ENCODE measurements around the gene CCM2.

CCM2 gene

DNA sequence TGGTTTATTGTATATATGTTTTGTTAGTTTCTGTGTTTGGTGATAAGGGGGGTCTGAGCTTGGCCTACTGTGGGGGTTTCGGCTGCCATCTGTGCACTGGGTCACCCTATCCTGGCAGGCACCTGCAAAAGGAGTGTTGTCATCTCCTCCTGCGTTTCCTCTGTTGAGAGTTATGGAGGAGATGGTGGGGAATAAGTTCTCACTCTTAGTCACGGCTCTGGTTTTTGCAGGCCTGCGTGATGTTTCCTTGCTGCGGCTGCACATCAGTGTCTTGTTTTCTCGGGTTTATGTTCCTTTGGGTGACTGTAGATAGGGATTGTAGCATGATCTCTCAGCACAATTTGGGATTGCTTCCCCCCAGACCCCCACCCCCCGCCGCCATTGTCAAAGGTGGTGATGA, 36.8 kb downstream of the CCM2 start:
- 8% methylated on average over 2 of the region's 8 CpGs for WGBS (ENCODE audit: insufficient coverage)
- H3K4me3 ChIP-seq (ENCODE audit: control insufficient read depth in 1 of 7, extremely low read depth in 1 of 7, insufficient read depth in 4 of 7, low read depth in 2 of 7, low read length in 6 of 7) = peak overlapping the region in 3 of 7 experiments; percentile 41 to 54 (median 51)
- no peaks in the 10 kb centered on the region for H3K9me3 ChIP-seq (ENCODE audit: control extremely low read depth in 1 of 5, control insufficient read depth in 4 of 5, insufficient read depth in 2 of 5, low read depth in 1 of 5, low read length in 4 of 5)
- POLR2A ChIA-PET = interaction anchor here (1.0 to 3.3 kb wide), 3 partner anchors 9 to 58 kb away, joined by 3 to 23 read pairs (median 3); no protein-coding TSS in a partner anchor
- CTCF ChIA-PET = interaction anchor here (1.1 to 12.4 kb wide), 7 partner anchors 9 to 62 kb away, joined by 3 to 138 read pairs (median 4); partner anchors contain the start of genes CCM2 and MYO1G
- DNase-seq = peak; percentile 60 to 94 (median 91)
- H3K36me3 ChIP-seq (ENCODE audit: control insufficient read depth in 4 of 4, insufficient read depth in 4 of 4, low read length in 3 of 4) = peaks cover 0 to 74% (median 41%) of the 10 kb centered on the region in 4 experiments
- peaks cover 2 to 52% (median 44%) of the 10 kb centered on the region in 4 experiments for H3K4me1 ChIP-seq (ENCODE audit: control extremely low read depth in 1 of 4, control insufficient read depth in 4 of 4, insufficient read depth in 4 of 4, low read length in 3 of 4)
- peak overlapping the region; percentile 62 to 82 for H3K27ac ChIP-seq (ENCODE audit: insufficient read depth in 1 of 2, low read depth in 1 of 2, low read length in 2 of 2, poor library complexity in 1 of 2, severe bottlenecking in 2 of 2)
- no peaks in the 10 kb centered on the region for H3K27me3 ChIP-seq (replicated peaks in 2 of 5; ENCODE audit: control insufficient read depth in 4 of 5, insufficient read depth in 5 of 5, low read length in 4 of 5)

DNA sequence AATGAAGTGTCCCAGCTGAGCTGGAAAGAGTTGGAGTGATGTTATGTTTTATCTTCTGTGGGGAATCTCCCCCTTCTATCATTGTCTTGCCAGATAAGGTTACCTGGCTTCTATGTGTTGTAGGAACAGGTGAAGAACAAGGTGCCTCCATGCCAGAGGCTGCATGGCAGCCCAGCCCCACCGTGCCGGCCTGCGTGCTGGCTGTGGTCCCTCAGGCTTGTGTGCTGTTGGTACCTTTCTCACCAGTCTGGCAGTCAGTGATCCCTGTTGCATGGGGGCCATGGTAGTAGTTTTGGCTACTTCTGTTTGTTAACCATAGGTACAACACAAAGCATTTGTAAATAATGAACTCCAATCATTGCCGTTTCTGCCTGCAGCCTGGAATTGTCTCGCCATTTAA, 37.9 kb downstream of the CCM2 start:
- ChIA-PET POLR2A (interaction anchor here (3.3 kb wide), 1 partner anchor 10 kb away, joined by 23 read pairs; no protein-coding TSS in a partner anchor), CTCF (interaction anchor here (0.8 to 3.9 kb wide), 2 partner anchors 11 to 23 kb away, joined by 4 to 24 read pairs; no protein-coding TSS in a partner anchor)
- 82% methylated on average over 2 of the region's 5 CpGs for WGBS (ENCODE audit: insufficient coverage)
- no peak for DNase-seq
- no peaks in the 10 kb centered on the region for H3K9me3 ChIP-seq (ENCODE audit: control extremely low read depth in 1 of 5, control insufficient read depth in 4 of 5, insufficient read depth in 2 of 5, low read depth in 1 of 5, low read length in 4 of 5)
- no peaks in the 10 kb centered on the region for H3K27me3 ChIP-seq (replicated peaks in 2 of 5; ENCODE audit: control insufficient read depth in 4 of 5, insufficient read depth in 5 of 5, low read length in 4 of 5)
- peak overlapping the region; percentile 41 to 72 for H3K27ac ChIP-seq (ENCODE audit: insufficient read depth in 1 of 2, low read depth in 1 of 2, low read length in 2 of 2, poor library complexity in 1 of 2, severe bottlenecking in 2 of 2)
- peaks cover 2 to 76% (median 46%) of the 10 kb centered on the region in 4 experiments for H3K36me3 ChIP-seq (ENCODE audit: control insufficient read depth in 4 of 4, insufficient read depth in 4 of 4, low read length in 3 of 4)
- H3K4me1 ChIP-seq (ENCODE audit: control extremely low read depth in 1 of 4, control insufficient read depth in 4 of 4, insufficient read depth in 4 of 4, low read length in 3 of 4) = peaks cover 2 to 42% (median 33%) of the 10 kb centered on the region in 4 experiments
- no peak overlapping the region for H3K4me3 ChIP-seq (ENCODE audit: control insufficient read depth in 1 of 7, extremely low read depth in 1 of 7, insufficient read depth in 4 of 7, low read depth in 2 of 7, low read length in 6 of 7)

DNA sequence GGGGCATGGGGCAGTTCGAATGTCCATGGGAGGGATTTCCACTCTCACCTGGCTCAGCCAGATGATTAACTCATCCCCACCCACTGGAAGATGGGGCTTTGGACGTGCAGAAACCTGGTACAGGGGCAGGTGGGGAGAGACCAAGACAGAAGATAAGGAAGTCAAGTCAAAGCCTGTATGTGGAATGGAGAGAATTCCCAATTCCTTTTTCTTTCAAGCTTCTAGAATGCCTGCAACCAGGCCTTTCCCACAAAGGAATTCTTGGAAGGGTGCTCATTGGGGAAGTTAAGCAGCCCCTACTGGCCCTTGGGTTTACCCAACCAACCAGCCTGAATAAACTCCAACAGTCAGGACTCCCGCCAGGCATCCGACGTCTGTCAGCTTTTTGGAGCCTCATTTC, 39.1 kb downstream of the CCM2 start:
- POLR2A ChIA-PET = no interaction called here
- CTCF ChIA-PET = interaction anchor here (1.1 to 1.7 kb wide), 4 partner anchors 12 to 65 kb away, joined by 4 to 6 read pairs (median 4); no protein-coding TSS in a partner anchor
- H3K27ac ChIP-seq (ENCODE audit: insufficient read depth in 1 of 2, low read depth in 1 of 2, low read length in 2 of 2, poor library complexity in 1 of 2, severe bottlenecking in 2 of 2) = no peak overlapping the region

GRCh38 chr7:45044338-45044737, 44.3 kb downstream of the CCM2 start:
- 93% methylated on average over 5 of the region's 5 CpGs for WGBS (ENCODE audit: insufficient coverage)
- no peak overlapping the region for H3K27ac ChIP-seq (ENCODE audit: insufficient read depth in 1 of 2, low read depth in 1 of 2, low read length in 2 of 2, poor library complexity in 1 of 2, severe bottlenecking in 2 of 2)
- POLR2A ChIA-PET = no interaction called here
- no peaks in the 10 kb centered on the region for H3K4me1 ChIP-seq (ENCODE audit: control extremely low read depth in 1 of 4, control insufficient read depth in 4 of 4, insufficient read depth in 4 of 4, low read length in 3 of 4)
- H3K4me3 ChIP-seq (ENCODE audit: control insufficient read depth in 1 of 7, extremely low read depth in 1 of 7, insufficient read depth in 4 of 7, low read depth in 2 of 7, low read length in 6 of 7) = no peak overlapping the region
- no peaks in the 10 kb centered on the region for H3K9me3 ChIP-seq (ENCODE audit: control extremely low read depth in 1 of 5, control insufficient read depth in 4 of 5, insufficient read depth in 2 of 5, low read depth in 1 of 5, low read length in 4 of 5)
- CTCF ChIA-PET = interaction anchor here (1.4 to 2.1 kb wide), 2 partner anchors 9 to 10 kb away, joined by 3 to 8 read pairs; no protein-coding TSS in a partner anchor
- peak in 1 of 3 donors; percentile 28 for DNase-seq
- H3K36me3 ChIP-seq (ENCODE audit: control insufficient read depth in 4 of 4, insufficient read depth in 4 of 4, low read length in 3 of 4) = peaks cover 26 to 84% (median 51%) of the 10 kb centered on the region in 4 experiments
- H3K27me3 ChIP-seq (replicated peaks in 2 of 5; ENCODE audit: control insufficient read depth in 4 of 5, insufficient read depth in 5 of 5, low read length in 4 of 5) = no peaks in the 10 kb centered on the region

More for the DNA sequence above, 39.1 kb downstream of the CCM2 start:
- no peak for DNase-seq
- H3K9me3 ChIP-seq (ENCODE audit: control extremely low read depth in 1 of 5, control insufficient read depth in 4 of 5, insufficient read depth in 2 of 5, low read depth in 1 of 5, low read length in 4 of 5) = no peaks in the 10 kb centered on the region
- peaks cover 2 to 31% (median 25%) of the 10 kb centered on the region in 4 experiments for H3K4me1 ChIP-seq (ENCODE audit: control extremely low read depth in 1 of 4, control insufficient read depth in 4 of 4, insufficient read depth in 4 of 4, low read length in 3 of 4)
- 94% methylated on average over 3 of the region's 5 CpGs for WGBS (ENCODE audit: insufficient coverage)
- peaks cover 12 to 70% (median 49%) of the 10 kb centered on the region in 4 experiments for H3K36me3 ChIP-seq (ENCODE audit: control insufficient read depth in 4 of 4, insufficient read depth in 4 of 4, low read length in 3 of 4)
- no peaks in the 10 kb centered on the region for H3K27me3 ChIP-seq (replicated peaks in 2 of 5; ENCODE audit: control insufficient read depth in 4 of 5, insufficient read depth in 5 of 5, low read length in 4 of 5)
- H3K4me3 ChIP-seq (ENCODE audit: control insufficient read depth in 1 of 7, extremely low read depth in 1 of 7, insufficient read depth in 4 of 7, low read depth in 2 of 7, low read length in 6 of 7) = no peak overlapping the region

DNA sequence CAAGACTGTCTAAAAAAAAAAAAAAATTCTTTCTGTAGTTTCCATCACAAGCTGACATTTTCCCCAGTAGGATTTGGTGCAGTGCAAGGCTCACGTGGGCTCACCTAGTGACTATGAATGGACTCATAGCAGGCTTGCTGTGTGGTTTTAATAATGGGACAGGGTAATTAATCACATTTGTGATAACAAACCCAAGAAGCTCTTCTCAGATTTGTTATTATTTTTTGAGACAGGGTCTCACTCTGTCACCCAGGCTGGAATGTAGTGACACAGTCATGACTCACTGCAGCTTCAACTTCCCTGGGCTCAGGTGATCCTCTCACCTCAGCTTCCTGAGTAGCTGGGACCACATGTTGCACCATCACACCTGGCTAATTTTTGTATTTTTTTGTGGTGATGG, 48.7 kb downstream of the CCM2 start:
- DNase-seq = no peak
- no peak overlapping the region for H3K4me3 ChIP-seq (ENCODE audit: control insufficient read depth in 1 of 7, extremely low read depth in 1 of 7, insufficient read depth in 4 of 7, low read depth in 2 of 7, low read length in 6 of 7)
- H3K4me1 ChIP-seq (ENCODE audit: control extremely low read depth in 1 of 4, control insufficient read depth in 4 of 4, insufficient read depth in 4 of 4, low read length in 3 of 4) = no peaks in the 10 kb centered on the region
- no peaks in the 10 kb centered on the region for H3K9me3 ChIP-seq (ENCODE audit: control extremely low read depth in 1 of 5, control insufficient read depth in 4 of 5, insufficient read depth in 2 of 5, low read depth in 1 of 5, low read length in 4 of 5)
- 100% methylated on average over 1 of the region's 1 CpG for WGBS (ENCODE audit: insufficient coverage)
- H3K27me3 ChIP-seq (replicated peaks in 2 of 5; ENCODE audit: control insufficient read depth in 4 of 5, insufficient read depth in 5 of 5, low read length in 4 of 5) = no peaks in the 10 kb centered on the region
- CTCF ChIA-PET = interaction anchor here (0.7 to 1.2 kb wide), 4 partner anchors 13 to 76 kb away, joined by 3 to 4 read pairs (median 3); no protein-coding TSS in a partner anchor
- peaks cover 27 to 87% (median 51%) of the 10 kb centered on the region in 4 experiments for H3K36me3 ChIP-seq (ENCODE audit: control insufficient read depth in 4 of 4, insufficient read depth in 4 of 4, low read length in 3 of 4)
- POLR2A ChIA-PET = interaction anchor here (0.6 kb wide), 1 partner anchor 10 kb away, joined by 3 read pairs; no protein-coding TSS in a partner anchor
- H3K27ac ChIP-seq (ENCODE audit: insufficient read depth in 1 of 2, low read depth in 1 of 2, low read length in 2 of 2, poor library complexity in 1 of 2, severe bottlenecking in 2 of 2) = no peak overlapping the region

- CTCF ChIA-PET = interaction anchor here (0.7 to 1.6 kb wide), 3 partner anchors 12 to 77 kb away, joined by 3 to 6 read pairs (median 3); no protein-coding TSS in a partner anchor
- Histone ChIP-seq H3K27ac (ENCODE audit: insufficient read depth in 1 of 2, low read depth in 1 of 2, low read length in 2 of 2, poor library complexity in 1 of 2, severe bottlenecking in 2 of 2) (no peak overlapping the region), H3K4me3 (ENCODE audit: control insufficient read depth in 1 of 7, extremely low read depth in 1 of 7, insufficient read depth in 4 of 7, low read depth in 2 of 7, low read length in 6 of 7) (no peak overlapping the region), H3K4me1 (ENCODE audit: control extremely low read depth in 1 of 4, control insufficient read depth in 4 of 4, insufficient read depth in 4 of 4, low read length in 3 of 4) (no peaks in the 10 kb centered on the region), H3K27me3 (replicated peaks in 2 of 5; ENCODE audit: control insufficient read depth in 4 of 5, insufficient read depth in 5 of 5, low read length in 4 of 5) (no peaks in the 10 kb centered on the region), H3K36me3 (ENCODE audit: control insufficient read depth in 4 of 4, insufficient read depth in 4 of 4, low read length in 3 of 4) (peaks cover 25 to 87% (median 55%) of the 10 kb centered on the region in 4 experiments), H3K9me3 (ENCODE audit: control extremely low read depth in 1 of 5, control insufficient read depth in 4 of 5, insufficient read depth in 2 of 5, low read depth in 1 of 5, low read length in 4 of 5) (peaks cover 0 to 1% (median 0%) of the 10 kb centered on the region in 5 experiments)
- no peak for DNase-seq
- POLR2A ChIA-PET = no interaction called here
- WGBS (ENCODE audit: insufficient coverage) = 90% methylated on average over 2 of the region's 2 CpGs
Observed at GRCh38 chr7:45050198-45050597, 50.2 kb downstream of the CCM2 start.

DNA sequence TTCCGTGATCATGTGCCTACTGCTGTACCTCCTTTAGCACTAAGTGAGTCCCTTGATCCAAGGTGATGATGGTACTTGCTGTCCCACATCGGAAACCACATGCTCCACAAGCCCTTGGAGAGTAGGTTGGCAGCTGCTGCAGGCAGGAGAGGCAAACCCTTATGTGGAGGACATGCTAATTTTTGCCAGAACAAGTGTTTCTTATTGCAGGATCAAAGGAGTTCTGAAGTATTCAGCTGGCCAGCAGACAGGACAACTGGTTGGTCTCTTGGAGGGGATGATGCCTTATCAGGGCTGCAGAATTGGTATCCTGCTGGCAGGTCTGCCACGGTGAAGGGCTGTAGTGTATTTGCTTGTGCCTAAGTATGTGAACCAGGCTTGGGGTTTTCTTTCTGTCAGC, 52.0 kb downstream of the CCM2 start:
- no peak for DNase-seq
- Histone ChIP-seq H3K4me3 (ENCODE audit: control insufficient read depth in 1 of 7, extremely low read depth in 1 of 7, insufficient read depth in 4 of 7, low read depth in 2 of 7, low read length in 6 of 7) (no peak overlapping the region), H3K27me3 (replicated peaks in 2 of 5; ENCODE audit: control insufficient read depth in 4 of 5, insufficient read depth in 5 of 5, low read length in 4 of 5) (no peaks in the 10 kb centered on the region), H3K27ac (ENCODE audit: insufficient read depth in 1 of 2, low read depth in 1 of 2, low read length in 2 of 2, poor library complexity in 1 of 2, severe bottlenecking in 2 of 2) (no peak overlapping the region), H3K9me3 (ENCODE audit: control extremely low read depth in 1 of 5, control insufficient read depth in 4 of 5, insufficient read depth in 2 of 5, low read depth in 1 of 5, low read length in 4 of 5) (peaks cover 0 to 1% (median 0%) of the 10 kb centered on the region in 5 experiments), H3K36me3 (ENCODE audit: control insufficient read depth in 4 of 4, insufficient read depth in 4 of 4, low read length in 3 of 4) (peaks cover 25 to 78% (median 50%) of the 10 kb centered on the region in 4 experiments), H3K4me1 (ENCODE audit: control extremely low read depth in 1 of 4, control insufficient read depth in 4 of 4, insufficient read depth in 4 of 4, low read length in 3 of 4) (no peaks in the 10 kb centered on the region)
- ChIA-PET CTCF (interaction anchor here (0.7 to 3.9 kb wide), 6 partner anchors 11 to 83 kb away, joined by 3 to 14 read pairs (median 6); no protein-coding TSS in a partner anchor), POLR2A (no interaction called here)
- WGBS (ENCODE audit: insufficient coverage) = 100% methylated on average over 3 of the region's 3 CpGs

All from common myeloid progenitor, CD34-positive (primary cell).